Nephron progenitor cell (in vitro differentiated cells): Measurements from ENCODE around the gene CEBPG.

Experiments
- DNase-seq: peaks from one replicate; pipeline ENCODE4 v3.0.0; 2021
- H3K27ac Mint-ChIP-seq: 2 replicates; pipeline ENCODE4 v1.8.0; 2021; ENCODE audit warnings: mild to moderate bottlenecking, moderate library complexity, mixed read lengths
- H3K27me3 Mint-ChIP-seq: 2 replicates; pipeline ENCODE4 v1.8.0; 2021; ENCODE audit warnings: mild to moderate bottlenecking, low read depth, mixed read lengths; ENCODE audit not compliant: poor library complexity
- H3K36me3 Mint-ChIP-seq: 2 replicates; pipeline ENCODE4 v1.8.0; 2021; ENCODE audit warnings: low read depth, mixed read lengths
- H3K4me1 Mint-ChIP-seq: 2 replicates; pipeline ENCODE4 v1.8.0; 2021; ENCODE audit warnings: mixed read lengths
- H3K4me3 Mint-ChIP-seq: 2 replicates; pipeline ENCODE4 v1.8.0; 2021; ENCODE audit warnings: mild to moderate bottlenecking, moderate library complexity, mixed read lengths
- H3K9me3 Mint-ChIP-seq: 2 replicates; pipeline ENCODE4 v1.8.0; 2021; ENCODE audit warnings: mild to moderate bottlenecking, moderate library complexity, mixed read lengths
- CTCF ChIP-seq: fragments of 200-600 bp; sonication (generic); IDR thresholded peaks from 2 replicates; pipeline ENCODE4 v1.5.0; 2021; ENCODE audit warnings: antibody characterized with exemption

The CEBPG gene

DNA sequence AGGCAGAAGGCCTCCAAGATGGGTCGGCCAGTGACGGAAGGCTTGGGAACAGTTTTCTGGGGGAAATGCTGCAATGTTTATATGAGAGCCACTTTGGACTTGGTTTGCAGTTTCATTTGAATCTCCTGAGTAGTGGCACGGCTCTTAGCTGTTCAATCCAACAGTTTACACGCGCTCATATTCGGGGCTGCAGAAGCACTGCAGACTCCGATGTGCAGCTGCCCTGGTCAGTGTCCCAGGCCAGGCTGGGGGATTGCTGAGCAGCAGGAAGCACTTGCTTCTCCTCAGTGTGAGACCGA lies 31.7 kb downstream of the CEBPG start:
- Mint-ChIP-seq H3K27me3 (peaks cover 4% of the 10 kb centered on the region), H3K9me3 (no peaks in the 10 kb centered on the region), H3K4me3 (no peak overlapping the region), H3K4me1 (no peaks in the 10 kb centered on the region), H3K36me3 (no peaks in the 10 kb centered on the region), H3K27ac (no peak overlapping the region)
- no peak for DNase-seq
- no peak for TF ChIP-seq CTCF

- DNase-seq = no peak
- peaks cover 4% of the 10 kb centered on the region for H3K27me3 Mint-ChIP-seq
- no peaks in the 10 kb centered on the region for H3K4me1 Mint-ChIP-seq
- no peak overlapping the region for H3K27ac Mint-ChIP-seq
- H3K36me3 Mint-ChIP-seq = no peaks in the 10 kb centered on the region
- H3K4me3 Mint-ChIP-seq = no peak overlapping the region
- TF ChIP-seq CTCF = no peak
- no peaks in the 10 kb centered on the region for H3K9me3 Mint-ChIP-seq
Measured at GRCh38 chr19:33405553-33406461, 32.3 kb downstream of the CEBPG start.

DNA sequence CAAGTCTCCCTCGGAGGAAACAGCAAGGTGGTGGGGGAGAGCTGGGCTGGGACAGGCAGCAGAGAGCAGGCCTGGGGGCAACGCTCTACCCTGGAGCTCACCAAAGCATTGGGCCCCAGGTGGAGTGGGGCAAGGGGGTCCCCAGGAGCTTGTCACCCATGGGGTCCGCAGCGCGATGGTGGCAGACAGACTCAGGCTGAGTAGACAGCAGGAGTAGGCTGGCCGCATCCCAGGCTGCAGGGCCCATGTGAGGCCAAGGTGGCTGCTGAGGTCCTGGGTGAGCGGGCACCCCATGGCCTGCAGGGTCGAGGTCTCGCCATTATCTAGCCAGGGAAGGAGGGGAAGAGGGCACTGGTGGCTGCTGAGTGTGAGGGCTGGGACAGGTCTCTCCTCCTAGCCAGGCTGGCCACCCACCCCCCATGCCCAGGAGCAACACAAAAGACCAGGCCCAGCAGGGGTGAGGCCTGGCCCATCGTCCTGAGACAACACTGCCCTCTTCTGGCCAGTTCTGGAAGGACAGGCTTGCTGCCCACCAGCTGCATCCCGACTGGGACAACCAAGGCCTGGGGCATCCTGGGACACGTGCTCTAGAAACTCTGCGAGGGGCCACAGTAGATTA lies 33.1 kb downstream of the CEBPG start:
- peak; percentile 89 for DNase-seq
- Mint-ChIP-seq H3K4me3 (no peak overlapping the region), H3K27ac (no peak overlapping the region), H3K9me3 (no peaks in the 10 kb centered on the region), H3K27me3 (peaks cover 4% of the 10 kb centered on the region), H3K4me1 (no peaks in the 10 kb centered on the region), H3K36me3 (no peaks in the 10 kb centered on the region)
- peak; percentile 92 for TF ChIP-seq CTCF

- Mint-ChIP-seq H3K4me1 (no peaks in the 10 kb centered on the region), H3K4me3 (no peak overlapping the region), H3K9me3 (no peaks in the 10 kb centered on the region), H3K27me3 (peaks cover 4% of the 10 kb centered on the region), H3K36me3 (no peaks in the 10 kb centered on the region), H3K27ac (no peak overlapping the region)
- no peak for TF ChIP-seq CTCF
- no peak for DNase-seq
Measured at GRCh38 chr19:33407140-33407551, 33.6 kb downstream of the CEBPG start.

GRCh38 chr19:33407716-33408115 lies 34.2 kb downstream of the CEBPG start:
- Mint-ChIP-seq H3K4me1 (no peaks in the 10 kb centered on the region), H3K27me3 (peaks cover 4% of the 10 kb centered on the region), H3K27ac (no peak overlapping the region), H3K9me3 (no peaks in the 10 kb centered on the region), H3K4me3 (no peak overlapping the region), H3K36me3 (no peaks in the 10 kb centered on the region)
- DNase-seq = no peak
- TF ChIP-seq CTCF = no peak

GRCh38 chr19:33408116-33408515 lies 34.6 kb downstream of the CEBPG start:
- Mint-ChIP-seq H3K9me3 (no peaks in the 10 kb centered on the region), H3K27ac (no peak overlapping the region), H3K36me3 (no peaks in the 10 kb centered on the region), H3K4me3 (no peak overlapping the region), H3K4me1 (no peaks in the 10 kb centered on the region), H3K27me3 (peaks cover 4% of the 10 kb centered on the region)
- no peak for DNase-seq
- TF ChIP-seq CTCF = no peak
